TTC549 (cell line): ENCODE results near the gene RSPRY1.

ENCODE experiments used
- FAIRE-seq: peaks from 2 replicates; lab custom pipeline; 2012; peaks lifted over from hg19 to GRCh38; lab: Jason Lieb, UNC

The RSPRY1 gene

GRCh38 chr16:57152096-57153093 lies 33.7 kb upstream of the RSPRY1 start:
- no peak for FAIRE-seq

GRCh38 chr16:57153841-57154240 lies 32.3 kb upstream of the RSPRY1 start:
- no peak for FAIRE-seq

- no peak for FAIRE-seq
Measured at GRCh38 chr16:57155702-57156350, 30.3 kb upstream of the RSPRY1 start.

GRCh38 chr16:57156351-57156703 lies 29.8 kb upstream of the RSPRY1 start:
- FAIRE-seq = no peak

- no peak for FAIRE-seq
Measured at GRCh38 chr16:57157533-57157932, 28.6 kb upstream of the RSPRY1 start.

GRCh38 chr16:57159447-57159846 lies 26.7 kb upstream of the RSPRY1 start:
- no peak for FAIRE-seq

GRCh38 chr16:57163842-57164241 lies 22.3 kb upstream of the RSPRY1 start:
- FAIRE-seq = no peak

- FAIRE-seq = no peak
Measured at GRCh38 chr16:57165483-57165882, 20.6 kb upstream of the RSPRY1 start.

- FAIRE-seq = no peak
Measured at GRCh38 chr16:57165938-57166337, 20.2 kb upstream of the RSPRY1 start.

- FAIRE-seq = no peak
Measured at GRCh38 chr16:57166451-57166850, 19.7 kb upstream of the RSPRY1 start.

GRCh38 chr16:57166951-57167350 lies 19.2 kb upstream of the RSPRY1 start:
- FAIRE-seq = no peak

GRCh38 chr16:57167538-57167937 lies 18.6 kb upstream of the RSPRY1 start:
- FAIRE-seq = no peak

- FAIRE-seq = peak; percentile 75
Measured at GRCh38 chr16:57167953-57168352, 18.2 kb upstream of the RSPRY1 start.

GRCh38 chr16:57169327-57169726 lies 16.8 kb upstream of the RSPRY1 start:
- no peak for FAIRE-seq

GRCh38 chr16:57172721-57173290 lies 13.3 kb upstream of the RSPRY1 start:
- FAIRE-seq = no peak

GRCh38 chr16:57175896-57176295 lies 10.2 kb upstream of the RSPRY1 start:
- no peak for FAIRE-seq

GRCh38 chr16:57178196-57178595 lies 7.9 kb upstream of the RSPRY1 start:
- FAIRE-seq = no peak

- no peak for FAIRE-seq
Measured at GRCh38 chr16:57178793-57179212, 7.3 kb upstream of the RSPRY1 start.

GRCh38 chr16:57179215-57179828 lies 6.8 kb upstream of the RSPRY1 start:
- no peak for FAIRE-seq

GRCh38 chr16:57184113-57184512 lies 2.0 kb upstream of the RSPRY1 start:
- no peak for FAIRE-seq

GRCh38 chr16:57184887-57185445 lies 1.2 kb upstream of the RSPRY1 start:
- no peak for FAIRE-seq

- no peak for FAIRE-seq
Measured at GRCh38 chr16:57185446-57185944, 634 bp upstream of the RSPRY1 start.
